Astrocyte (in vitro differentiated cells and primary cell): Measurements from ENCODE around the gene MYLIP. TPM values are rescaled to one million over a fixed set of nuclear protein-coding genes. Genes with fewer than 3 reads are reported as not detected.
A peak's percentile ranks its signal among the peaks of the same experiment; 100 is the strongest.

Source experiments
- DNase-seq: peaks from one replicate; pipeline ENCODE4 v3.0.0-alpha.2; 2010; ENCODE audit warnings: low read depth
- FAIRE-seq: peaks from 2 replicates; lab custom pipeline; 2011; peaks lifted over from hg19 to GRCh38; lab: Jason Lieb, UNC
- H2AFZ ChIP-seq: 2 replicates; pipeline ENCODE4 v1.6.0; 2012; ENCODE audit warnings: low read depth, low read length, inconsistent platforms
- H3K27ac ChIP-seq: 2 replicates; pipeline ENCODE4 v1.5.1; 2011; ENCODE audit warnings: low read depth, low read length, inconsistent platforms
- H3K27me3 ChIP-seq: 2 replicates; pipeline ENCODE4 v1.6.0; 2011; ENCODE audit warnings: low read length, inconsistent platforms; ENCODE audit not compliant: insufficient read depth
- H3K36me3 ChIP-seq: 2 replicates; pipeline ENCODE4 v1.5.1; 2011; ENCODE audit warnings: low read length, inconsistent platforms; ENCODE audit not compliant: insufficient read depth
- H3K4me1 ChIP-seq: 2 replicates; pipeline ENCODE4 v1.5.1; 2011; ENCODE audit warnings: low read length, inconsistent platforms; ENCODE audit not compliant: insufficient read depth
- H3K4me2 ChIP-seq: 2 replicates; pipeline ENCODE4 v1.6.0; 2012; ENCODE audit warnings: low read length, inconsistent platforms
- H3K4me3 ChIP-seq: 2 replicates; pipeline ENCODE4 v1.5.1; 2011; ENCODE audit warnings: low read depth, mild to moderate bottlenecking, low read length, inconsistent platforms; ENCODE audit not compliant: insufficient read depth
- H3K79me2 ChIP-seq: 2 replicates; pipeline ENCODE4 v1.6.0; 2012; ENCODE audit warnings: mild to moderate bottlenecking, low read length, inconsistent platforms; ENCODE audit not compliant: insufficient read depth
- H3K9ac ChIP-seq: 2 replicates; pipeline ENCODE4 v1.6.0; 2012; ENCODE audit warnings: mild to moderate bottlenecking, low read length, inconsistent platforms
- H3K9me3 ChIP-seq: 2 replicates; pipeline ENCODE4 v1.5.1; 2012; ENCODE audit warnings: low read depth, mild to moderate bottlenecking, low read length, inconsistent platforms; ENCODE audit not compliant: insufficient read depth
- H4K20me1 ChIP-seq: 2 replicates; pipeline ENCODE4 v1.6.0; 2012; ENCODE audit warnings: low read length, inconsistent platforms; ENCODE audit not compliant: insufficient read depth
- H3K27ac Mint-ChIP-seq: one replicate; pipeline ENCODE4 v1.8.0; 2021; ENCODE audit warnings: mild to moderate bottlenecking, mixed read lengths; ENCODE audit not compliant: unreplicated experiment
- H3K27me3 Mint-ChIP-seq: one replicate; pipeline ENCODE4 v1.8.0; 2021; ENCODE audit warnings: low read depth, mixed read lengths; ENCODE audit not compliant: unreplicated experiment
- H3K36me3 Mint-ChIP-seq: one replicate; pipeline ENCODE4 v1.8.0; 2021; ENCODE audit warnings: low read depth, mixed read lengths; ENCODE audit not compliant: unreplicated experiment
- H3K4me1 Mint-ChIP-seq: one replicate; pipeline ENCODE4 v1.8.0; 2021; ENCODE audit warnings: low read depth, mixed read lengths; ENCODE audit not compliant: unreplicated experiment
- H3K4me3 Mint-ChIP-seq: one replicate; pipeline ENCODE4 v1.8.0; 2021; ENCODE audit warnings: mild to moderate bottlenecking, moderate library complexity, mixed read lengths; ENCODE audit not compliant: unreplicated experiment
- H3K9me3 Mint-ChIP-seq: one replicate; pipeline ENCODE4 v1.8.0; 2021; ENCODE audit warnings: mild to moderate bottlenecking, mixed read lengths; ENCODE audit not compliant: unreplicated experiment
- CTCF ChIP-seq: IDR thresholded peaks from 2 replicates; pipeline ENCODE4 v1.5.1; 2011; ENCODE audit warnings: low read depth, mild to moderate bottlenecking, inconsistent platforms, low read length, moderate library complexity; ENCODE audit not compliant: insufficient read depth
- EZH2 ChIP-seq: IDR thresholded peaks from 2 replicates; pipeline ENCODE4 v1.6.1; 2012; ENCODE audit warnings: mild to moderate bottlenecking, low read length, inconsistent platforms; ENCODE audit not compliant: insufficient read depth
- total RNA-seq: library from RNA; stranded (reverse); gene quantifications from 2 replicates; pipeline ENCODE4 v1.2.1, GENCODE V29; 2021

MYLIP gene
- total RNA-seq, 1 donor from 2014 or later: 12.9 TPM

GRCh38 chr6:16166871-16167608, 38.2 kb downstream of the MYLIP start:
- no peaks in the 10 kb centered on the region for H3K4me1 ChIP-seq
- no peaks in the 10 kb centered on the region for H4K20me1 ChIP-seq
- peaks cover 18% of the 10 kb centered on the region for H3K27me3 ChIP-seq
- H3K9me3 ChIP-seq: no peaks in the 10 kb centered on the region
- DNase-seq (no peak), FAIRE-seq (no peak)
- H3K4me2 ChIP-seq: no peak overlapping the region
- H3K36me3 ChIP-seq: no peaks in the 10 kb centered on the region
- Mint-ChIP-seq H3K27ac (peak overlapping the region; percentile 42), H3K9me3 (peaks cover 2% of the 10 kb centered on the region), H3K36me3 (no peaks in the 10 kb centered on the region), H3K4me1 (peaks cover 33% of the 10 kb centered on the region), H3K27me3 (no peaks in the 10 kb centered on the region), H3K4me3 (no peak overlapping the region)
- TF ChIP-seq CTCF: no peak
- no peak for TF ChIP-seq EZH2
- H2AFZ ChIP-seq: no peak overlapping the region
- no peak overlapping the region for H3K9ac ChIP-seq
- no peaks in the 10 kb centered on the region for H3K79me2 ChIP-seq
- H3K27ac ChIP-seq: no peak overlapping the region
- no peak overlapping the region for H3K4me3 ChIP-seq

DNA sequence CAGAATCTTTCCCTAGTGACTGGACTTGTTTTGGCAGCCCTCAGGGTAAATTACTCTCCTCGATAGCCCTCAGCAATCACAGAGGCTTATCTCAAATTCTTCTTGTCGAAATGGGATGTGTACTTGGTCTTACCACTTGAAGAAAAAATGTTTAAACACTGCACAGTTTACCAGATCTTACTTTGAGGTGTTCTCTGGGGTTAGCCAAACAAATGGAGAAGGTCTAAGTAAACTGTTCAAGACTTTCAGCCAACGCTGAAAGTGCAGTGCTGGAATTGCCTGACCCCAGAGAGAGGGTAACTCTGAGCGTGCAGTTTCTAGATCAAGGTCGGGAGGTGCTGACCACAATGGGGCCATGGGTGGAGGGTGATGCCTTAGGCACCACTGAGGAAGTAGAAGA, 39.2 kb downstream of the MYLIP start:
- H3K9me3 ChIP-seq: no peaks in the 10 kb centered on the region
- peaks cover 2% of the 10 kb centered on the region for H3K9me3 Mint-ChIP-seq
- H3K36me3 ChIP-seq: no peaks in the 10 kb centered on the region
- DNase-seq (no peak), FAIRE-seq (no peak)
- H3K36me3 Mint-ChIP-seq: no peaks in the 10 kb centered on the region
- H3K9ac ChIP-seq: no peak overlapping the region
- TF ChIP-seq CTCF (no peak), EZH2 (no peak)
- H2AFZ ChIP-seq: no peak overlapping the region
- no peak overlapping the region for H3K27ac ChIP-seq
- H3K27me3 Mint-ChIP-seq: no peaks in the 10 kb centered on the region
- no peaks in the 10 kb centered on the region for H3K4me1 ChIP-seq
- no peaks in the 10 kb centered on the region for H3K79me2 ChIP-seq
- no peak overlapping the region for H3K4me3 ChIP-seq
- peaks cover 32% of the 10 kb centered on the region for H3K4me1 Mint-ChIP-seq
- no peaks in the 10 kb centered on the region for H4K20me1 ChIP-seq
- H3K4me2 ChIP-seq: no peak overlapping the region
- H3K27me3 ChIP-seq: peaks cover 18% of the 10 kb centered on the region
- no peak overlapping the region for H3K4me3 Mint-ChIP-seq
- H3K27ac Mint-ChIP-seq: no peak overlapping the region

DNA sequence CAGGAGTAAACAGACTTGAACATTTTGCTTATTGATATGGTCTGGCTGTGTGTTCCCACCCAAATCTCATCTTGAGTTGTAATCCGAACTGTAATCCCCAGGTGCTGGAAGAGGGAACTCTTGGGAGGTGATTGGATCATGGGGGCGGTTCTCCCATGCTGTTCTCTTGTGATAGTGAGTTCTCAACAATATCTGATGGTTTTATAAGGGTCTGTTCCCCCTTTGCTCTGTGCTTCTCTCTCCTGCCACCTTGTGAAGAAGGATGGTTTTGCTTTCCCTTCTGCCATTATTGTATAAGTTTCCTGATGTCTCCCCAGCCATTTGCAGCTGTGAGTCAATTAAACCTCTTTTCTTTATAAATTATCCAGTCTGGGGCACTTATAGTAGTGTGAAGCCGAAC, 40.0 kb downstream of the MYLIP start:
- no peaks in the 10 kb centered on the region for H3K36me3 Mint-ChIP-seq
- peaks cover 24% of the 10 kb centered on the region for H3K4me1 Mint-ChIP-seq
- Histone ChIP-seq H3K4me1 (no peaks in the 10 kb centered on the region), H3K36me3 (no peaks in the 10 kb centered on the region), H3K9ac (no peak overlapping the region), H3K27ac (no peak overlapping the region), H3K4me3 (no peak overlapping the region), H3K9me3 (no peaks in the 10 kb centered on the region), H2AFZ (no peak overlapping the region), H3K4me2 (no peak overlapping the region), H4K20me1 (no peaks in the 10 kb centered on the region), H3K79me2 (no peaks in the 10 kb centered on the region), H3K27me3 (peaks cover 18% of the 10 kb centered on the region)
- peaks cover 2% of the 10 kb centered on the region for H3K9me3 Mint-ChIP-seq
- H3K27me3 Mint-ChIP-seq: no peaks in the 10 kb centered on the region
- FAIRE-seq (peak; percentile 45), DNase-seq (no peak)
- TF ChIP-seq EZH2: no peak
- TF ChIP-seq CTCF: peak; percentile 51
- H3K4me3 Mint-ChIP-seq: no peak overlapping the region
- no peak overlapping the region for H3K27ac Mint-ChIP-seq
